ENCODE measurements around the gene LYL1. TPM values are rescaled to one million over a fixed set of nuclear protein-coding genes. Genes with fewer than 3 reads are reported as not detected.
A peak's percentile ranks its signal among the peaks of the same experiment; 100 is the strongest.

LYL1 gene
- total RNA-seq, 1 experiment from 2014 or later, result 0.63 TPM

- H2BK15ac ChIP-seq (ENCODE audit: low read depth, low read length), result no peak overlapping the region
- H2BK120ac ChIP-seq (ENCODE audit: low read depth, low read length, poor library complexity, severe bottlenecking), result no peak overlapping the region
- no peak overlapping the region for H4K5ac ChIP-seq (ENCODE audit: insufficient read length, low read depth, low read length)
- no peak for DNase-seq
- Mint-ChIP-seq H3K27ac (peak overlapping the region in 2 of 3 experiments; percentile 69 to 90; a peak in 2 of 7 replicates), H3K9me3 (no peaks in the 10 kb centered on the region), H3K36me3 (ENCODE audit: insufficient read depth in 1 of 3, low read depth in 3 of 3) (peaks cover 25 to 62% (median 55%) of the 10 kb centered on the region in 3 experiments; a peak in 6 of 7 replicates), H3K4me1 (peaks cover 5 to 16% of the 10 kb centered on the region in 2 experiments; a peak in 3 of 4 replicates), H3K27me3 (ENCODE audit: low read depth) (no peaks in the 10 kb centered on the region), H3K4me3 (peak overlapping the region in 1 of 2 experiments; percentile 56; a peak in 1 of 5 replicates)
- no peaks in the 10 kb centered on the region; the same call in 1 of the 2 replicates for H3K79me2 ChIP-seq (ENCODE audit: insufficient read depth, low read length)
- no peak overlapping the region for H2BK5ac ChIP-seq (ENCODE audit: insufficient read length, low read length)
- no peak overlapping the region for H3K18ac ChIP-seq (ENCODE audit: insufficient read length, low read depth, low read length)
- H2BK20ac ChIP-seq (ENCODE audit: low read depth, low read length, poor library complexity, severe bottlenecking), result no peak overlapping the region
- H2AK5ac ChIP-seq (ENCODE audit: insufficient read length, low read length), result no peak overlapping the region
- TF ChIP-seq CTCF (conservative IDR thresholded peaks at IDR 0.05), result no peak
- no peak overlapping the region for H3K23ac ChIP-seq (ENCODE audit: insufficient read length, low read depth, low read length)
- H3K56ac ChIP-seq (ENCODE audit: insufficient read length, low read depth, low read length), result no peak overlapping the region
- H3T11ph ChIP-seq (ENCODE audit: low read length), result no peak overlapping the region
- H2AFZ ChIP-seq (ENCODE audit: low read length), result no peak overlapping the region
- H3K79me1 ChIP-seq (ENCODE audit: insufficient read depth, low read depth, low read length, poor library complexity, severe bottlenecking), result peaks cover 2% of the 10 kb centered on the region
- H3K27me3 ChIP-seq (ENCODE audit: insufficient read depth, low read length), result no peaks in the 10 kb centered on the region
- H4K91ac ChIP-seq (ENCODE audit: insufficient read length, low read depth, low read length), result no peak overlapping the region
- no peak overlapping the region for H3K4ac ChIP-seq (ENCODE audit: low read depth, low read length)
- no peaks in the 10 kb centered on the region for H4K20me1 ChIP-seq (ENCODE audit: control insufficient read depth, insufficient read depth, insufficient read length)
- H3K27ac ChIP-seq (ENCODE audit: insufficient read length, low read depth, low read length), result no peak overlapping the region
- no peaks in the 10 kb centered on the region for H3K4me1 ChIP-seq (ENCODE audit: insufficient read depth, low read length)
- H3K9me3 ChIP-seq (ENCODE audit: control insufficient read depth, low read depth, low read length), result no peaks in the 10 kb centered on the region
- H3K9ac ChIP-seq (ENCODE audit: extremely low read depth, insufficient read length, low read length), result no peak overlapping the region
- no peak overlapping the region for H4K8ac ChIP-seq (replicated peaks; ENCODE audit: insufficient read length, low read depth, low read length)
- H3K14ac ChIP-seq (ENCODE audit: insufficient read depth, low read length), result no peak overlapping the region
- no peak overlapping the region for H3K4me2 ChIP-seq (ENCODE audit: insufficient read depth, insufficient read length, low read length)
- H2BK12ac ChIP-seq (ENCODE audit: insufficient read length, low read depth, low read length), result no peak overlapping the region
- no CpG with 5 or more reads among the region's 11 CpGs for WGBS (ENCODE audit: extremely low coverage, insufficient read length, low lambda C conversion rate)
- no peaks in the 10 kb centered on the region for H3K23me2 ChIP-seq (ENCODE audit: insufficient read length, low read depth, low read length, poor library complexity, severe bottlenecking)
Measured at GRCh38 chr19:13139633-13140311, 37.1 kb upstream of the LYL1 start.

Measured in H9 (cell line).